Fibroblast of pulmonary artery (primary cell): ENCODE measurements around the gene RNF40.

Experiments
- DNase-seq: peaks from one replicate; pipeline ENCODE4 v3.0.0-alpha.2; 2010; ENCODE audit warnings: low read depth
- H3K4me3 ChIP-seq: replicated peaks from 2 replicates; pipeline ENCODE4 v1.5.1; 2011; ENCODE audit warnings: low read depth, mild to moderate bottlenecking, control low read depth, low read length, moderate library complexity
- TF ChIP-seq, protein P1 (sequence below): IDR thresholded peaks from 2 replicates; pipeline ENCODE4 v1.5.1; 2011; ENCODE audit warnings: mild to moderate bottlenecking, control low read depth, low read length, inconsistent platforms; ENCODE audit errors: missing control alignments

The RNF40 gene

GRCh38 chr16:30786936-30787612, 25.0 kb downstream of the RNF40 start, which contains the start of gene ZNF629:
ZNF629 (minus strand) TSS chr16:30787205; CDS start chr16:30784482, 2,723 bp downstream.
- DNase-seq: peak; percentile 70
- H3K4me3 ChIP-seq: peak within 1 kb of the TSS; percentile 94

DNA sequence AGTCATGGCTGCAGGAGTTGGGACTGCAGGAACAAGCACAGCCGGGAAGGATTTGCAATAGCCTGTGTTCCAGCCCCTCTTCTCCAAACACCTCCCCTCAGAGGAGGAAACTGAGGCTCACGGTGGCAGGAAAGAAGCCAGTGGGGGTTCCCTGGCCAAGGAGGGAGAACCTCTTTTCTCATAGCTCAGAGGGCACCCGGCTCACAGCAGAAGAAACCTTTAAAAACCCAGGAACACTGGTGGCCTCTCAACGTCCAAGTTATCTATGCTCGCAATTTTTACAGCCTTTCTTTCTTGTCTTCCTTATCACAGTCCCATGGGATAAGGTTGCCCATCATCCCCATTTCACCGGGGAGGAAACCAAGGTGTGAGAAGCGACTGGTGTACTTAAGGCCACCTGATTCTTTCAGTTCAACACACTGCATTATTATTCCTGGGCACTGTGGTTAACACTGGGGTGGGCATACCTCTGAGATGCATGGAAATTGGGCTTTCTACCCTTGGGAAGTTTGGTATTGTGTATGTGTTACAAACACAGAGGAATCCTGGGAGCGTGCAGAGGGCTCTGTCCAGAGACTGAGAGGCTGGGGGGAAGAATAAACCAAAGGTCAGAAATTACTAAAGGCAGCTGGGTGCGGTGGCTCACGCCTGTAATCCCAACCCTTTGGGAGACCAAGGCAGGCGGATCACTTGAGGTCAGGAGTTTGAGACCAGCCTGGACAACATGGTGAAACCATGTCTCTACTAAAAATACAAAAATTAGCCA, 25.7 kb downstream of the RNF40 start:
- TF ChIP-seq, protein P1, sequence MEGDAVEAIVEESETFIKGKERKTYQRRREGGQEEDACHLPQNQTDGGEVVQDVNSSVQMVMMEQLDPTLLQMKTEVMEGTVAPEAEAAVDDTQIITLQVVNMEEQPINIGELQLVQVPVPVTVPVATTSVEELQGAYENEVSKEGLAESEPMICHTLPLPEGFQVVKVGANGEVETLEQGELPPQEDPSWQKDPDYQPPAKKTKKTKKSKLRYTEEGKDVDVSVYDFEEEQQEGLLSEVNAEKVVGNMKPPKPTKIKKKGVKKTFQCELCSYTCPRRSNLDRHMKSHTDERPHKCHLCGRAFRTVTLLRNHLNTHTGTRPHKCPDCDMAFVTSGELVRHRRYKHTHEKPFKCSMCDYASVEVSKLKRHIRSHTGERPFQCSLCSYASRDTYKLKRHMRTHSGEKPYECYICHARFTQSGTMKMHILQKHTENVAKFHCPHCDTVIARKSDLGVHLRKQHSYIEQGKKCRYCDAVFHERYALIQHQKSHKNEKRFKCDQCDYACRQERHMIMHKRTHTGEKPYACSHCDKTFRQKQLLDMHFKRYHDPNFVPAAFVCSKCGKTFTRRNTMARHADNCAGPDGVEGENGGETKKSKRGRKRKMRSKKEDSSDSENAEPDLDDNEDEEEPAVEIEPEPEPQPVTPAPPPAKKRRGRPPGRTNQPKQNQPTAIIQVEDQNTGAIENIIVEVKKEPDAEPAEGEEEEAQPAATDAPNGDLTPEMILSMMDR: no peak
- DNase-seq: no peak
- H3K4me3 ChIP-seq: peak overlapping the region; percentile 94

More at GRCh38 chr16:30786936-30787612, 25.0 kb downstream of the RNF40 start, which contains the start of gene ZNF629:
- TF ChIP-seq, protein P1: no peak

DNA sequence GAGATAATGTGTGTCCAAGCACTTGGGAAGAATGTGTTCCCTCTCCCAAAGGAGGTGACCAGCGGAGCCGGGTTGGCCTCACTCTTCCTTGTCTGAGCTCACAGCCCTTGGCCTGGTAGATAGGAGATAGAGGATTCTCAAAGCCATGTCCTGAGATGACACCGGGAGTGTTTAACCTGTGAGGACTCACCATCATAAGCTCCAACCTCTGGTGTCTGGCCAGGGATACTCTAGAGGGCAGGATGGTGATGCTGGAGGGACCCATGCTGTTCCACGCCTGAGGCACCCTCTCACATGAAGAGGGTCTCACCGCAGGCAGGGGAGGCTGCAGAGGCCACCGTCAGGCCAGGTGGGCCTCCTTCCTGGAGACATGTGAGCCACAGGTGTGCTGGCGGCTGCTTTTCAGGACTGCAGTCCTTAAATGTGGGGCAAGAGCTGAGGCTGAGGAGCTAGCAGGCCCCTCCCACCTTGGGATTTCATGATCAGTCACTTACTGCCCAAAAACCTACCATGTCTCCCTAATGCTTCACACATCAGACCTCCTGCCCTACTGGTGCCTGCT, 31.5 kb downstream of the RNF40 start:
- no peak for DNase-seq
- TF ChIP-seq, protein P1: no peak
- H3K4me3 ChIP-seq: no peak overlapping the region

DNA sequence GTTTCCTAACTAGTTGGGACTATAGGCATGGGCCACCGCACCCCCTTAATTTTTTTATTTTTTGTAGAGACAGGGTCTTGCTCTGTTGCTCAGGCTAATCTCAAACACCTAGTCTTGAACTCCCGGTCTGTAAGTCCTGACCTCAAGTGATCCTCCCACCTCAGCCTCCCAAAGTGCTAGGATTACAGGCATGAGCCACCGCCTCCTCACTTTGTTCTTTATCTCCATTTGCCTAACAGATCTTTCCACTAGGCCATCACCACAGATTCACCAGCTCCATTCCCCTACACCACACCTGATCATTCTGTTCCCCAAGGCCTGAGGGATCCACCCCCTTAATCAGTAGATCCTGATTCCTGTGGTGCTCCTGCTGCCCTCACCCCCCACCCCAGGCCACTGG, 32.5 kb downstream of the RNF40 start:
- H3K4me3 ChIP-seq: no peak overlapping the region
- DNase-seq: no peak
- TF ChIP-seq, protein P1: no peak

DNA sequence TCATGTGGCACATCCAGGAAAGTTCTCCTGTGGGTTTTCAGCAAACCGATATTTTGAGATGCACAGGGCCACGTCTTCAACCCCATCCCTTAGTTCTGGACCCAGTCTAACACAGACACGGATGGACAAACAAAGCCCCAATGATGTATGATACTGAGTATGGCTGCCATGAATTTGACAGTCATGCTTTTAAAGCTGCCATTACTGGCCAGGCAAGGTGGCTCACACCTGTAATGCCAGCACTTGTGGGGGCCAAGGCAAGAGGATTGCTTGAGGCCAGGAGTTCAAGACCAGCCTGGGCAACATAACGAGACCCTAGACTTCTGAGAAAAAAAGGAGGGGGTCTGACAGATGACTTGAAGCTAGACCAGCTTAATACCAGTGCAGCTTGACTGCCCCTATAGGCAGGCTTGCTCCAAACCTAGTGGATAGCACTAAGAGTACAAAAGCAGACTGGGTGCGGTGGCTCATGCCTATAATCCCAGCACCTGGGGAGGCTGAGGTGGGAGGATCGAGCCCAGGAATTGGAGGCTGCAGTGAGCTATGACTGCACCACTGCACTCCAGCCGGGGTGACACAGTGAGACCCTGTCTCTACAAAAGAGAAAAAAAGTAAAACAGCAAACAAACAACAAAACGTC, 35.7 kb downstream of the RNF40 start:
- H3K4me3 ChIP-seq: no peak overlapping the region
- no peak for DNase-seq
- TF ChIP-seq, protein P1: peak; percentile 20

DNA sequence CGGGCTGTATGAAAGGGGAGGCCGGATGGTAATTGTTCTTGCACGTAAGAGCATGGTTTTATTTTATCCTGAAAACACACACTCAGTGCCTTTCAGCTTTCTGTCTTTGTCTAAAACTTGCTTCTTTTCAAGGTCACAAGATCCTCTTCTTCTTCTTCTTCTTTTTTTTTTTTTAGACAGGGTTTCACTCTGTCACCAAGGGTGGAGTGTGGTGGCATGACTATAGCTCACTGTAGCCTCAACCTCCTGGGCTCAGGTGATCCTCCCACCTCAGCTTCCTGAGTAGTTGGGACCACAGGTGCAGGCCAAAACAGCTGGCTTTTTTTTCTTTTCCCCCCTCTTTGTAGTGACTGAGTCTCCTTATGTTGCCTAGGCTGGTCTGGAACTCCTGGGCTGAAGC, 40.8 kb downstream of the RNF40 start:
- H3K4me3 ChIP-seq: no peak overlapping the region
- TF ChIP-seq, protein P1: no peak
- DNase-seq: no peak
